B cell (primary cell): ENCODE measurements around the gene DLX6. TPM values are rescaled to one million over a fixed set of nuclear protein-coding genes. Genes with fewer than 3 reads are reported as not detected.

ENCODE experiments used
- ATAC-seq: fragments of 200-7000 bp; cut with Tn5 transposase; one replicate; pipeline ENCODE4 v1.10.0; 2021; ENCODE audit warnings: low read depth, mild to moderate bottlenecking, moderate number of reproducible peaks, moderate library complexity
- CTCF ChIA-PET: fragments of 350-600 bp; sonication (Branson Sonifier 250); formaldehyde crosslinking; loops from one replicate; lab custom pipeline; 2021; ENCODE audit warnings: antibody characterized with exemption, inconsistent platforms; lab: Charles Lee
- POLR2A ChIA-PET: fragments of 350-600 bp; sonication (Branson Sonifier 250); formaldehyde crosslinking; loops from one replicate; lab custom pipeline; 2021; ENCODE audit warnings: antibody characterized with exemption; lab: Charles Lee
- DNase-seq: peaks from one replicate; pipeline ENCODE4 v3.0.0; 2013
- H2AFZ ChIP-seq: 2 replicates; pipeline ENCODE4 v1.6.1; 2012; ENCODE audit warnings: mild to moderate bottlenecking, low read depth, low read length; ENCODE audit not compliant: insufficient read depth, poor library complexity, severe bottlenecking
- H3K27ac ChIP-seq, 2 donors: 1 replicate in 1 of 2; 2 replicates in 1 of 2; pipeline ENCODE4 v1.5.1; 2012 to 2013; ENCODE audit warnings: low read length in 2 of 2, mild to moderate bottlenecking in 2 of 2, moderate library complexity in 1 of 2
- H3K27me3 ChIP-seq, 4 experiments: fragments of 200-600 bp in 1 of 4; sonication (generic) in 1 of 4; replicated peaks in 1 of 4; 1 replicate in 2 of 4; 2 replicates in 2 of 4; pipeline versions ENCODE4 v1.6.1 to v1.7.0; 2013 to 2016; ENCODE audit warnings: low read length in 3 of 4, mild to moderate bottlenecking in 2 of 4, mixed read lengths in 1 of 4, moderate library complexity in 1 of 4; ENCODE audit not compliant: insufficient read depth in 4 of 4, control insufficient read depth in 3 of 4; ENCODE audit errors: control extremely low read depth in 1 of 4
- H3K36me3 ChIP-seq, 2 experiments: replicated peaks in 1 of 2; 1 replicate in 1 of 2; 2 replicates in 1 of 2; pipeline versions ENCODE4 v1.6.1 to v1.7.1; 2013; ENCODE audit warnings: low read length in 1 of 2; ENCODE audit not compliant: insufficient read depth in 2 of 2, control insufficient read depth in 1 of 2; ENCODE audit errors: control extremely low read depth in 1 of 2, extremely low read depth in 1 of 2
- H3K4me1 ChIP-seq, 2 donors: fragments of 200-600 bp in 1 of 2; sonication (generic) in 1 of 2; 1 replicate in 1 of 2; 2 replicates in 1 of 2; pipeline versions ENCODE4 v1.5.1 to v1.6.1; 2013 to 2017; ENCODE audit warnings: low read length in 2 of 2; ENCODE audit not compliant: control insufficient read depth in 2 of 2, insufficient read depth in 2 of 2
- H3K4me2 ChIP-seq: replicated peaks from 2 replicates; pipeline ENCODE3; 2012; ENCODE audit warnings: mild to moderate bottlenecking, low read depth, low read length; ENCODE audit not compliant: poor library complexity, severe bottlenecking
- H3K4me3 ChIP-seq, 5 experiments: fragments of 200-600 bp in 1 of 5; sonication (generic) in 1 of 5; 1 replicate in 3 of 5; 2 replicates in 2 of 5; pipeline versions ENCODE4 v1.5.1 to v1.7.0; 2011 to 2016; ENCODE audit warnings: low read length in 4 of 5, mild to moderate bottlenecking in 4 of 5, low read depth in 2 of 5, control low read depth in 1 of 5, moderate library complexity in 1 of 5; ENCODE audit not compliant: insufficient read depth in 1 of 5; ENCODE audit errors: control extremely low read depth in 1 of 5, extremely low read depth in 1 of 5
- H3K79me2 ChIP-seq: fragments of 200-600 bp; sonication (generic); one replicate; pipeline ENCODE4 v1.6.0; 2016; ENCODE audit warnings: low read length; ENCODE audit not compliant: control insufficient read depth, insufficient read depth
- H3K9ac ChIP-seq: fragments of 200-600 bp; sonication (generic); 2 replicates; pipeline ENCODE4 v1.6.1; 2017; ENCODE audit warnings: mild to moderate bottlenecking, low read length, moderate library complexity
- H3K9me3 ChIP-seq, 3 donors: one replicate each; pipeline versions ENCODE4 v1.6.1 to v1.7.1; 2013; ENCODE audit warnings: low read length in 2 of 3; ENCODE audit not compliant: control insufficient read depth in 2 of 3, insufficient read depth in 1 of 3; ENCODE audit errors: control extremely low read depth in 1 of 3
- H4K20me1 ChIP-seq: 2 replicates; pipeline ENCODE4 v1.6.0; 2012; ENCODE audit warnings: mild to moderate bottlenecking, low read length; ENCODE audit not compliant: insufficient read depth, control insufficient read depth, poor library complexity, severe bottlenecking
- H3K27ac Mint-ChIP-seq: one replicate; pipeline ENCODE4 v1.8.0; 2021; ENCODE audit warnings: mixed read lengths
- H3K27me3 Mint-ChIP-seq: one replicate; pipeline ENCODE4 v1.8.0; 2021; ENCODE audit warnings: mixed read lengths
- H3K4me1 Mint-ChIP-seq: one replicate; pipeline ENCODE4 v1.8.0; 2021; ENCODE audit warnings: mixed read lengths
- H3K4me3 Mint-ChIP-seq: one replicate; pipeline ENCODE4 v1.8.0; 2021; ENCODE audit warnings: mixed read lengths
- H3K9me3 Mint-ChIP-seq: one replicate; pipeline ENCODE4 v1.8.0; 2022; ENCODE audit warnings: mixed read lengths; ENCODE audit not compliant: insufficient read depth
- CTCF ChIP-seq: fragments of 200-600 bp; IDR thresholded peaks from one replicate; pipeline ENCODE4 v1.8.0; 2022; ENCODE audit warnings: antibody characterized with exemption, mild to moderate bottlenecking
- EZH2 ChIP-seq: IDR thresholded peaks from 2 replicates; pipeline ENCODE4 v1.6.1; 2012; ENCODE audit warnings: borderline replicate concordance, low read depth, mild to moderate bottlenecking, moderate library complexity, low read length; ENCODE audit not compliant: insufficient read depth, poor library complexity, severe bottlenecking
- WGBS: methylation state at CpG from one replicate; pipeline ENCODE4 v1.1.5; 2013; ENCODE audit warnings: missing lambda C conversion rate; ENCODE audit not compliant: insufficient coverage; 5-methylcytosine and 5-hydroxymethylcytosine counted together
- intact Hi-C: fragments of 100-400 bp; cut with micrococcal nuclease; formaldehyde crosslinking; loops from one replicate; pipeline ENCODE4 v1.10.0; 2022
- polyA plus RNA-seq: library from polyadenylated mRNA; depleted of rRNA; stranded (reverse); fragments of >200 nt; gene quantifications from 2 replicates; pipeline ENCODE4 v1.2.3, GENCODE V29; 2012
- total RNA-seq, 2 donors: library from RNA; stranded (reverse); fragments of 120-200 nt in 1 of 2; gene quantifications; 1 replicate in 1 of 2; 2 replicates in 1 of 2; pipeline versions ENCODE4 v1.2.3 to v1.2.4, GENCODE V29; 2013 to 2022

Gene DLX6
- total and polyA plus RNA-seq, 2 donors (not counting 1 experiment from before 2014, with no cell fraction given), result not detected

DNA sequence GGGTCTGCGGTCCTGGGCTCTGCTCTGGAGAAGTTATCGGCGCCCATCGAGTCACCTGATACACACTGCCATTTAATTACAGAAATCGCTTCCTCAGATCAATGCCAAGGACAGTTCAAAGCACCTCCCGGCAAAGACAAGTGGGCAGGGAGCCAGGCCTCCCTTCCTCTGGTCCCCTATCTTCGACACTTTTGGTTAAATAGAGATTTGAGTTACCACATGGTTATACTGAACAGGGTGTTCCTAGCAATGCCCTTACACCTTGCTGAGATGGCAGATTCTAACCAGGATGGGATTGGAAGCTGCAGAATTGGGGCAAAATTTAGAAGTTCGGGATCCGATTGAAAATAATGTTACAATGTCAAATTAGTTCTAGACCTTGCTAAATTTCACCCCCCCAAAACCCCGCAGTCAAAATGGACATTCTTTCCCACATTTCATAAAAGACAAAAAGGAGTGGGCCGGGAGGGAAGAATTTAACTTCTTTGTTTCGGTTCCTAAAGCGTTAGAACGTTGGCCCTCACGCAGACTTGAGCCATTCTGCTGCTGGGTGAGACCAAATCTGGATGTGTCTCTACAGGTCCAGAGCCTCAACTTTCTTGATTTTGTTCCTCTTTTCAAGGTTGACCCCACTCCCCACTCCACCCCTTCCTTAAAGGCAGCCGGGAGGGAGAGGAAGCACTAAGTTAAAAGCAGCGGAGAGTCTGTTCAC is 21.5 kb downstream of the DLX6 start:
- Histone ChIP-seq H3K36me3 (no peaks in the 10 kb centered on the region), H3K9me3 (peaks cover 0 to 24% (median 0%) of the 10 kb centered on the region in 3 donors), H3K4me2 (peak overlapping the region; percentile 78), H3K4me1 (peaks cover 18 to 28% of the 10 kb centered on the region in 2 donors), H2AFZ (peak overlapping the region; percentile 56), H3K27me3 (peaks cover 0 to 66% (median 41%) of the 10 kb centered on the region in 4 experiments), H3K79me2 (no peaks in the 10 kb centered on the region), H3K9ac (peak overlapping the region; percentile 58), H4K20me1 (no peaks in the 10 kb centered on the region), H3K4me3 (peak overlapping the region in 3 of 5 experiments; percentile 30 to 52 (median 32)), H3K27ac (no peak overlapping the region)
- Mint-ChIP-seq H3K4me1 (peaks cover 28% of the 10 kb centered on the region), H3K27ac (no peak overlapping the region), H3K9me3 (no peaks in the 10 kb centered on the region), H3K4me3 (peak overlapping the region; percentile 86), H3K27me3 (peaks cover 77% of the 10 kb centered on the region)
- peak; percentile 27 for DNase-seq
- ATAC-seq, result peak; percentile 17
- intact Hi-C loops, result loop anchor here (1.0 kb wide), 1 partner anchor 1111 kb away; no protein-coding TSS in a partner anchor
- ChIA-PET POLR2A (no interaction called here), CTCF (interaction anchor here (0.8 to 2.9 kb wide), 15 partner anchors 9 to 1116 kb away, joined by 3 to 50 read pairs (median 5); no protein-coding TSS in a partner anchor)
- 3% methylated on average over 7 of the region's 17 CpGs for WGBS
- TF ChIP-seq EZH2 (no peak), CTCF (no peak)
